Measurements from ENCODE around the gene NEURL1B.

The NEURL1B gene

GRCh38 chr5:172721455-172722326 lies 80.6 kb downstream of the NEURL1B start:
- no peak for DNase-seq (ENCODE audit: low spot score in 2 of 2)
- in situ Hi-C loops (cut with MboI; ENCODE audit: low sequenced_read_pairs) = loop anchor here (25.0 kb wide), 1 partner anchor 566 kb away; no protein-coding TSS in a partner anchor
- Histone ChIP-seq H3K27me3 (ENCODE audit: low read depth) (peaks cover 11% of the 10 kb centered on the region), H3K9me3 (no peaks in the 10 kb centered on the region), H3K4me1 (no peaks in the 10 kb centered on the region), H3K36me3 (replicated peaks) (no peaks in the 10 kb centered on the region), H3K4me3 (no peak overlapping the region)

- Histone ChIP-seq H3K9me3 (no peaks in the 10 kb centered on the region), H3K36me3 (replicated peaks) (no peaks in the 10 kb centered on the region), H3K27me3 (ENCODE audit: low read depth) (peaks cover 11% of the 10 kb centered on the region), H3K4me1 (no peaks in the 10 kb centered on the region), H3K4me3 (no peak overlapping the region)
- DNase-seq (ENCODE audit: low spot score in 2 of 2) = no peak
- in situ Hi-C loops (cut with MboI; ENCODE audit: low sequenced_read_pairs) = loop anchor here (25.0 kb wide), 1 partner anchor 565 kb away; no protein-coding TSS in a partner anchor
These were observed 81.3 kb downstream of the NEURL1B start for GRCh38 chr5:172722327-172722815.

- H3K9me3 ChIP-seq = no peaks in the 10 kb centered on the region
- no peaks in the 10 kb centered on the region for H3K36me3 ChIP-seq (replicated peaks)
- in situ Hi-C loops (cut with MboI; ENCODE audit: low sequenced_read_pairs) = loop anchor here (25.0 kb wide), 1 partner anchor 564 kb away; no protein-coding TSS in a partner anchor
- no peak for DNase-seq (ENCODE audit: low spot score in 2 of 2)
- H3K4me3 ChIP-seq = no peak overlapping the region
- H3K4me1 ChIP-seq = no peaks in the 10 kb centered on the region
- H3K27me3 ChIP-seq (ENCODE audit: low read depth) = peaks cover 11% of the 10 kb centered on the region
These were observed 82.4 kb downstream of the NEURL1B start for GRCh38 chr5:172723508-172723907.

GRCh38 chr5:172724242-172725183 lies 83.5 kb downstream of the NEURL1B start:
- H3K27me3 ChIP-seq (ENCODE audit: low read depth) = peaks cover 11% of the 10 kb centered on the region
- H3K36me3 ChIP-seq (replicated peaks) = no peaks in the 10 kb centered on the region
- no peak for DNase-seq (ENCODE audit: low spot score in 2 of 2)
- H3K4me3 ChIP-seq = no peak overlapping the region
- in situ Hi-C loops (cut with MboI; ENCODE audit: low sequenced_read_pairs) = loop anchor here (25.0 kb wide), 1 partner anchor 563 kb away; no protein-coding TSS in a partner anchor
- H3K9me3 ChIP-seq = no peaks in the 10 kb centered on the region
- no peaks in the 10 kb centered on the region for H3K4me1 ChIP-seq

GRCh38 chr5:172725273-172725672 lies 84.2 kb downstream of the NEURL1B start:
- peaks cover 11% of the 10 kb centered on the region for H3K27me3 ChIP-seq (ENCODE audit: low read depth)
- H3K4me3 ChIP-seq = no peak overlapping the region
- in situ Hi-C loops (cut with MboI; ENCODE audit: low sequenced_read_pairs) = no loop called here
- no peaks in the 10 kb centered on the region for H3K9me3 ChIP-seq
- H3K36me3 ChIP-seq (replicated peaks) = no peaks in the 10 kb centered on the region
- no peak for DNase-seq (ENCODE audit: low spot score in 2 of 2)
- H3K4me1 ChIP-seq = no peaks in the 10 kb centered on the region

- in situ Hi-C loops (cut with MboI; ENCODE audit: low sequenced_read_pairs) = no loop called here
- H3K4me1 ChIP-seq = no peaks in the 10 kb centered on the region
- DNase-seq (ENCODE audit: low spot score in 2 of 2) = no peak
- no peak overlapping the region for H3K4me3 ChIP-seq
- H3K36me3 ChIP-seq (replicated peaks) = no peaks in the 10 kb centered on the region
- peaks cover 11% of the 10 kb centered on the region for H3K27me3 ChIP-seq (ENCODE audit: low read depth)
- no peaks in the 10 kb centered on the region for H3K9me3 ChIP-seq
These were observed 84.7 kb downstream of the NEURL1B start for GRCh38 chr5:172725785-172726184.

GRCh38 chr5:172726966-172727365 lies 85.9 kb downstream of the NEURL1B start:
- Histone ChIP-seq H3K36me3 (replicated peaks) (no peaks in the 10 kb centered on the region), H3K4me3 (no peak overlapping the region), H3K27me3 (ENCODE audit: low read depth) (peaks cover 11% of the 10 kb centered on the region), H3K9me3 (no peaks in the 10 kb centered on the region), H3K4me1 (no peaks in the 10 kb centered on the region)
- in situ Hi-C loops (cut with MboI; ENCODE audit: low sequenced_read_pairs) = no loop called here
- no peak for DNase-seq (ENCODE audit: low spot score in 2 of 2)

GRCh38 chr5:172727551-172727950 lies 86.5 kb downstream of the NEURL1B start:
- no peaks in the 10 kb centered on the region for H3K36me3 ChIP-seq (replicated peaks)
- H3K4me1 ChIP-seq = no peaks in the 10 kb centered on the region
- no peaks in the 10 kb centered on the region for H3K9me3 ChIP-seq
- in situ Hi-C loops (cut with MboI; ENCODE audit: low sequenced_read_pairs) = no loop called here
- DNase-seq (ENCODE audit: low spot score in 2 of 2) = no peak
- peaks cover 6% of the 10 kb centered on the region for H3K27me3 ChIP-seq (ENCODE audit: low read depth)
- H3K4me3 ChIP-seq = no peak overlapping the region

GRCh38 chr5:172728481-172729241 lies 87.6 kb downstream of the NEURL1B start:
- Histone ChIP-seq H3K27me3 (ENCODE audit: low read depth) (0 out of 2 replicates have a peak, but pooled peaks cover 1% of the 10 kb centered on the region), H3K36me3 (replicated peaks) (no peaks in the 10 kb centered on the region), H3K4me3 (no peak overlapping the region), H3K9me3 (no peaks in the 10 kb centered on the region), H3K4me1 (no peaks in the 10 kb centered on the region)
- no peak for DNase-seq (ENCODE audit: low spot score in 2 of 2)
- in situ Hi-C loops (cut with MboI; ENCODE audit: low sequenced_read_pairs) = no loop called here

- no peaks in the 10 kb centered on the region for H3K36me3 ChIP-seq (replicated peaks)
- no peak overlapping the region for H3K4me3 ChIP-seq
- in situ Hi-C loops (cut with MboI; ENCODE audit: low sequenced_read_pairs) = no loop called here
- H3K9me3 ChIP-seq = no peaks in the 10 kb centered on the region
- DNase-seq (ENCODE audit: low spot score in 2 of 2) = no peak
- no peaks in the 10 kb centered on the region for H3K4me1 ChIP-seq
- no peaks in the 10 kb centered on the region for H3K27me3 ChIP-seq (ENCODE audit: low read depth)
These were observed 88.5 kb downstream of the NEURL1B start for GRCh38 chr5:172729588-172729987.

- Histone ChIP-seq H3K4me3 (no peak overlapping the region), H3K36me3 (replicated peaks) (no peaks in the 10 kb centered on the region), H3K4me1 (no peaks in the 10 kb centered on the region), H3K9me3 (no peaks in the 10 kb centered on the region), H3K27me3 (ENCODE audit: low read depth) (no peaks in the 10 kb centered on the region)
- no peak for DNase-seq (ENCODE audit: low spot score in 2 of 2)
- in situ Hi-C loops (cut with MboI; ENCODE audit: low sequenced_read_pairs) = no loop called here
These were observed 89.2 kb downstream of the NEURL1B start for GRCh38 chr5:172730222-172730621.

GRCh38 chr5:172730981-172731679 lies 90.1 kb downstream of the NEURL1B start:
- DNase-seq (ENCODE audit: low spot score in 2 of 2) = no peak
- Histone ChIP-seq H3K4me3 (no peak overlapping the region), H3K36me3 (replicated peaks) (no peaks in the 10 kb centered on the region), H3K9me3 (no peaks in the 10 kb centered on the region), H3K4me1 (no peaks in the 10 kb centered on the region), H3K27me3 (ENCODE audit: low read depth) (no peaks in the 10 kb centered on the region)
- in situ Hi-C loops (cut with MboI; ENCODE audit: low sequenced_read_pairs) = no loop called here

Data from HAP-1 (cell line).